Endothelial cell (in vitro differentiated cells): ENCODE results near the gene ARHGAP9. TPM values are rescaled to one million over a fixed set of nuclear protein-coding genes. Genes with fewer than 3 reads are reported as not detected.
"Not testable (repeated sequence)": the region's sequence is repeated elsewhere in the genome, so short reads cannot be mapped to it uniquely, and the experiment has no call there.

ENCODE experiments used
- DNase-seq: peaks from one replicate; pipeline ENCODE4 v3.0.0; 2021; ENCODE audit warnings: low spot score
- H3K27ac Mint-ChIP-seq: one replicate; pipeline ENCODE4 v1.8.0; 2021; ENCODE audit warnings: mixed read lengths, inconsistent platforms; ENCODE audit not compliant: unreplicated experiment
- H3K27me3 Mint-ChIP-seq: one replicate; pipeline ENCODE4 v1.8.0; 2021; ENCODE audit warnings: mild to moderate bottlenecking, moderate library complexity, mixed read lengths, inconsistent platforms; ENCODE audit not compliant: unreplicated experiment
- H3K36me3 Mint-ChIP-seq: one replicate; pipeline ENCODE4 v1.8.0; 2021; ENCODE audit warnings: mild to moderate bottlenecking, low read depth, mixed read lengths, inconsistent platforms; ENCODE audit not compliant: unreplicated experiment
- H3K4me1 Mint-ChIP-seq: one replicate; pipeline ENCODE4 v1.8.0; 2021; ENCODE audit warnings: mild to moderate bottlenecking, mixed read lengths, inconsistent platforms; ENCODE audit not compliant: unreplicated experiment
- H3K4me3 Mint-ChIP-seq: one replicate; pipeline ENCODE4 v1.8.0; 2021; ENCODE audit warnings: mild to moderate bottlenecking, mixed read lengths, inconsistent platforms; ENCODE audit not compliant: unreplicated experiment
- H3K9me3 Mint-ChIP-seq: one replicate; pipeline ENCODE4 v1.8.0; 2021; ENCODE audit warnings: mixed read lengths, inconsistent platforms; ENCODE audit not compliant: unreplicated experiment
- CTCF ChIP-seq: fragments of 200-600 bp; sonication (generic); IDR thresholded peaks from one replicate; pipeline ENCODE4 v1.5.0; 2021; ENCODE audit warnings: antibody characterized with exemption; ENCODE audit not compliant: unreplicated experiment
- total RNA-seq: library from RNA; stranded (reverse); fragmentation: NEBNext Ultra II Directional; extraction: Animal tissue kit (Norgen Biotek cat#: 25700); gene quantifications from one replicate; pipeline ENCODE4 v1.2.1, GENCODE V29; 2021; ENCODE audit not compliant: unreplicated experiment

Gene ARHGAP9
- total RNA-seq, 1 donor from 2014 or later, result 65.4 TPM

GRCh38 chr12:57513266-57513665 is 33.6 kb upstream of the ARHGAP9 start:
- Mint-ChIP-seq H3K27me3 (peaks cover 6% of the 10 kb centered on the region), H3K36me3 (peaks cover 69% of the 10 kb centered on the region), H3K27ac (no peak overlapping the region), H3K4me1 (peaks cover 10% of the 10 kb centered on the region), H3K4me3 (no peak overlapping the region), H3K9me3 (no peaks in the 10 kb centered on the region)
- no peak for TF ChIP-seq CTCF
- no peak for DNase-seq

GRCh38 chr12:57512665-57513064 is 33.0 kb upstream of the ARHGAP9 start:
- Mint-ChIP-seq H3K4me1 (peaks cover 9% of the 10 kb centered on the region), H3K27me3 (peaks cover 6% of the 10 kb centered on the region), H3K9me3 (no peaks in the 10 kb centered on the region), H3K4me3 (no peak overlapping the region), H3K36me3 (peaks cover 65% of the 10 kb centered on the region), H3K27ac (no peak overlapping the region)
- TF ChIP-seq CTCF, result no peak
- DNase-seq, result no peak

GRCh38 chr12:57511588-57512325 is 32.1 kb upstream of the ARHGAP9 start:
- no peak for DNase-seq
- Mint-ChIP-seq H3K27ac (no peak overlapping the region), H3K36me3 (peaks cover 56% of the 10 kb centered on the region), H3K27me3 (peaks cover 5% of the 10 kb centered on the region), H3K9me3 (no peaks in the 10 kb centered on the region), H3K4me1 (peaks cover under 1% of the 10 kb centered on the region), H3K4me3 (no peak overlapping the region)
- TF ChIP-seq CTCF, result no peak

- H3K4me3 Mint-ChIP-seq, result no peak overlapping the region
- no peak for TF ChIP-seq CTCF
- H3K27ac Mint-ChIP-seq, result no peak overlapping the region
- no peaks in the 10 kb centered on the region for H3K4me1 Mint-ChIP-seq
- no peaks in the 10 kb centered on the region for H3K9me3 Mint-ChIP-seq
- peaks cover 53% of the 10 kb centered on the region for H3K36me3 Mint-ChIP-seq
- no peak for DNase-seq
- peaks cover 5% of the 10 kb centered on the region for H3K27me3 Mint-ChIP-seq
Measured at GRCh38 chr12:57511161-57511560, 31.5 kb upstream of the ARHGAP9 start.

- H3K9me3 Mint-ChIP-seq, H3K27me3 Mint-ChIP-seq, H3K4me1 Mint-ChIP-seq, DNase-seq, H3K27ac Mint-ChIP-seq, H3K4me3 Mint-ChIP-seq: not testable (repeated sequence)
- peaks cover 51% of the 10 kb centered on the region for H3K36me3 Mint-ChIP-seq
Measured at GRCh38 chr12:57507796-57508195, 28.1 kb upstream of the ARHGAP9 start.

- not testable (repeated sequence) for H3K27me3 Mint-ChIP-seq, H3K27ac Mint-ChIP-seq, H3K4me1 Mint-ChIP-seq, H3K9me3 Mint-ChIP-seq, H3K4me3 Mint-ChIP-seq, DNase-seq
- H3K36me3 Mint-ChIP-seq, result peaks cover 48% of the 10 kb centered on the region
Measured at GRCh38 chr12:57506541-57506940, 26.9 kb upstream of the ARHGAP9 start.

GRCh38 chr12:57502311-57502969 is 22.8 kb upstream of the ARHGAP9 start:
- not testable (repeated sequence) for H3K9me3 Mint-ChIP-seq, H3K27me3 Mint-ChIP-seq, DNase-seq, H3K4me1 Mint-ChIP-seq
- Mint-ChIP-seq H3K4me3 (peak overlapping the region; percentile 24), H3K27ac (peak overlapping the region; percentile 19), H3K36me3 (peaks cover 63% of the 10 kb centered on the region)
